AG04449 (cell line): ENCODE measurements around the gene SARNP.

Experiments
- CTCF ChIA-PET: fragments of 350-600 bp; formaldehyde crosslinking; extraction: SDS; loops from one replicate; lab custom pipeline; 2021; ENCODE audit warnings: antibody characterized with exemption; lab: Yijun Ruan, JAX
- POLR2A ChIA-PET: fragments of 400-600, 350-600 bp; formaldehyde crosslinking; extraction: SDS; loops from one replicate; lab custom pipeline; 2020; ENCODE audit warnings: antibody characterized with exemption, inconsistent platforms; lab: Yijun Ruan, JAX
- DNase-seq: peaks from one replicate; pipeline ENCODE4 v3.0.0-alpha.2; 2010; ENCODE audit warnings: low read depth, low spot score
- H3K4me3 ChIP-seq: 2 replicates; pipeline ENCODE4 v1.5.1; 2011; ENCODE audit warnings: low read depth, mild to moderate bottlenecking, control low read depth, low read length
- TF ChIP-seq, protein P1 (sequence below): IDR thresholded peaks from one replicate; pipeline ENCODE4 v1.5.1; 2011; ENCODE audit warnings: mild to moderate bottlenecking, moderate library complexity, low read length, control low read depth, inconsistent platforms; ENCODE audit not compliant: insufficient read depth; ENCODE audit errors: missing control alignments

SARNP gene

GRCh38 chr12:55727643-55728185 is 89.8 kb downstream of the SARNP start:
- CTCF ChIA-PET, result interaction anchor here (4.3 kb wide), 1 partner anchor 11 kb away, joined by 63 read pairs; no protein-coding TSS in a partner anchor
- H3K4me3 ChIP-seq, result peak overlapping the region; percentile 88
- POLR2A ChIA-PET, result no interaction called here
- no peak for DNase-seq
- TF ChIP-seq, protein P1, sequence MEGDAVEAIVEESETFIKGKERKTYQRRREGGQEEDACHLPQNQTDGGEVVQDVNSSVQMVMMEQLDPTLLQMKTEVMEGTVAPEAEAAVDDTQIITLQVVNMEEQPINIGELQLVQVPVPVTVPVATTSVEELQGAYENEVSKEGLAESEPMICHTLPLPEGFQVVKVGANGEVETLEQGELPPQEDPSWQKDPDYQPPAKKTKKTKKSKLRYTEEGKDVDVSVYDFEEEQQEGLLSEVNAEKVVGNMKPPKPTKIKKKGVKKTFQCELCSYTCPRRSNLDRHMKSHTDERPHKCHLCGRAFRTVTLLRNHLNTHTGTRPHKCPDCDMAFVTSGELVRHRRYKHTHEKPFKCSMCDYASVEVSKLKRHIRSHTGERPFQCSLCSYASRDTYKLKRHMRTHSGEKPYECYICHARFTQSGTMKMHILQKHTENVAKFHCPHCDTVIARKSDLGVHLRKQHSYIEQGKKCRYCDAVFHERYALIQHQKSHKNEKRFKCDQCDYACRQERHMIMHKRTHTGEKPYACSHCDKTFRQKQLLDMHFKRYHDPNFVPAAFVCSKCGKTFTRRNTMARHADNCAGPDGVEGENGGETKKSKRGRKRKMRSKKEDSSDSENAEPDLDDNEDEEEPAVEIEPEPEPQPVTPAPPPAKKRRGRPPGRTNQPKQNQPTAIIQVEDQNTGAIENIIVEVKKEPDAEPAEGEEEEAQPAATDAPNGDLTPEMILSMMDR, result no peak

GRCh38 chr12:55726971-55727370 is 90.6 kb downstream of the SARNP start:
- TF ChIP-seq, protein P1, result no peak
- POLR2A ChIA-PET, result no interaction called here
- no peak for DNase-seq
- H3K4me3 ChIP-seq, result peak overlapping the region; percentile 88
- CTCF ChIA-PET, result interaction anchor here (4.3 kb wide), 1 partner anchor 12 kb away, joined by 63 read pairs; no protein-coding TSS in a partner anchor

DNA sequence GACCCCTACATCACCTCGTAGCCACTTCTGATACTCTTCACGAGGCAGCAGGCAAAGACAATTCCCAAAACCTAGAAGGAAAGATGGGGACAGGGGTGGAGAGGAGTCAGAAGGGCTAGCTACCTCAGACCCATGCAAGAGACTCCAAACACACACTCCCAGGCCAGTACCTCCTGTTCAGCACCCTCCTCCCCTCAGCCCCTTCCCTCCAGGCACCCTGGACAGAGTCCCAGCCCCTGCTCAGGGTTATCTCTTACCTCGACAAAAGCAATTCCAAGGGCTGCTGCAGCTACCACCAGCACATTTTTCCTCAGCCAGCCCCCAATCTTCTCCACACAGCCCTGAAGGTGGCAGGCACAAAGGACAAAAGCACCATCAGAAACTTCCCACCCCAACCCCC is 92.0 kb downstream of the SARNP start:
- ChIA-PET CTCF (interaction anchor here (0.6 to 7.1 kb wide), 7 partner anchors 9 to 304 kb away, joined by 3 to 79 read pairs (median 3); partner anchors contain the start of gene BLOC1S1), POLR2A (no interaction called here)
- TF ChIP-seq, protein P1, result no peak

DNA sequence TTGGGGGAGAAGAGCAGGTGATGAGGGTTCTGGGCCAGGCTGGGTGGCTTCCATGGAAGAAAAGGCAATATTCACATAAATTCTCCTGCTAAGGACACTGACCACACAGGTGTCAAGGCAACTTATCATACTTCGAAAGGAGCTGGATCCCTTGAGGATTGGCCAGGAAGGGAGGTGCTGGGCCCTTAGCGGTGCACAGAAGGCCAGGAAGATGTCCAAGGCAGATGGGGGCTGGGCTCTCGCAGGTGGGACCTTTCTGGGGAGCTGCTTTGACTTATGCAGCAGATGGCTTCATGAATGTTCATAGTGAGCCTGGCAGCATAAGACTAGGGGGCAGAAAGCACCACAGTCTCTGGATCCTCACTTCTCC is 92.6 kb downstream of the SARNP start:
- DNase-seq, result no peak
- H3K4me3 ChIP-seq, result no peak overlapping the region
- TF ChIP-seq, protein P1, result no peak
- ChIA-PET CTCF (interaction anchor here (0.6 to 7.1 kb wide), 7 partner anchors 9 to 305 kb away, joined by 3 to 79 read pairs (median 3); partner anchors contain the start of gene BLOC1S1), POLR2A (interaction anchor here (0.6 kb wide), 1 partner anchor 12 kb away, joined by 3 read pairs; no protein-coding TSS in a partner anchor)

More for the DNA sequence above, 92.0 kb downstream of the SARNP start:
- no peak for DNase-seq
- H3K4me3 ChIP-seq, result peak overlapping the region; percentile 23

DNA sequence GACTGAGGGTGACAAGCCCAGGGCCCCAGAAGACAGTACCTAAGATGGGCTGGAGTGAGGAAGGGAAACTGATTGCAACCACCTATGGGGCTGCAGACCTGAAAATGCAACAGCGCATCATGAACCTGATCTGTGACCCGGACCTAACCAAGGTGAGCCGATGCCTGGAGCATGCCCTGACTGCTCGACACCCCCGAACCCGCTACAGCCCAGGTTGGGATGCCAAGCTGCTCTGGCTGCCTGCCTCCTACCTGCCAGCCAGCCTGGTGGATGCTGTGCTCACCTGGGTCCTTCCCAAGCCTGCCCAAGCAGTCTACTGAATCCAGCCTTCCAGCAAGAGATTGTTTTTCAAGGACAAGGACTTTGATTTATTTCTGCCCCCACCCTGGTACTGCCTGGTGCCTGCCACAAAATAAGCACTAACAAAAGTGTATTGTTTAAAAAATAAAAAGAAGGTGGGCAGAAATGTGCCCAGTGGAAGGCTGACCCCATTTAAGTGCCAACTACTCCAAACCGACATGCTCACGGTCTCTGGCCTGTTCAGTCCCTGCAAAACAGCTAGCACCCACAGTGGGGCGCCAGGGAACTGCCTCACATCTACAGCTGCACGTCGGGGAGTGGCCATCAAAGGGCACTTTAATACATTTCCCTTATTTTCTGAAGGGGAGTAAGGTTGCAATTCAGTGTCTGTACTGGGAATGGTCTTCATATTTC is 93.1 kb downstream of the SARNP start:
- ChIA-PET CTCF (interaction anchor here (0.8 to 7.1 kb wide), 5 partner anchors 8 to 305 kb away, joined by 3 to 79 read pairs (median 3); partner anchors contain the start of gene BLOC1S1), POLR2A (interaction anchor here (0.6 kb wide), 1 partner anchor 13 kb away, joined by 3 read pairs; no protein-coding TSS in a partner anchor)
- TF ChIP-seq, protein P1, result peak; percentile 78
- DNase-seq, result no peak
- H3K4me3 ChIP-seq, result no peak overlapping the region
